Effector memory CD4-positive, alpha-beta T cell (primary cell): ENCODE results near the gene RANBP9.

Experiments used
- DNase-seq, 3 donors: peaks; one replicate each; pipeline ENCODE4 v3.0.0-alpha.2; 2020
- H3K27ac ChIP-seq: 2 replicates; pipeline ENCODE4 v1.7.0; 2013; ENCODE audit warnings: mild to moderate bottlenecking, low read length, moderate library complexity; ENCODE audit not compliant: insufficient read depth, poor library complexity, severe bottlenecking
- H3K27me3 ChIP-seq: replicated peaks from 2 replicates; pipeline ENCODE4 v1.7.0; 2013; ENCODE audit warnings: mild to moderate bottlenecking, low read length; ENCODE audit not compliant: insufficient read depth, control insufficient read depth, poor library complexity, severe bottlenecking
- H3K36me3 ChIP-seq: 2 replicates; pipeline ENCODE4 v1.7.0; 2013; ENCODE audit warnings: mild to moderate bottlenecking, low read length, moderate library complexity; ENCODE audit not compliant: control insufficient read depth, insufficient read depth
- H3K4me1 ChIP-seq: 2 replicates; pipeline ENCODE4 v1.7.0; 2013; ENCODE audit warnings: low read length, mild to moderate bottlenecking; ENCODE audit not compliant: control insufficient read depth, insufficient read depth, poor library complexity, severe bottlenecking
- H3K4me3 ChIP-seq: 2 replicates; pipeline ENCODE4 v1.7.0; 2013; ENCODE audit warnings: low read length, low read depth, mild to moderate bottlenecking; ENCODE audit not compliant: insufficient read depth, poor library complexity, severe bottlenecking
- H3K9me3 ChIP-seq: 2 replicates; pipeline ENCODE4 v1.7.0; 2013; ENCODE audit warnings: mild to moderate bottlenecking, low read length, moderate library complexity; ENCODE audit not compliant: control insufficient read depth

RANBP9 gene

DNA sequence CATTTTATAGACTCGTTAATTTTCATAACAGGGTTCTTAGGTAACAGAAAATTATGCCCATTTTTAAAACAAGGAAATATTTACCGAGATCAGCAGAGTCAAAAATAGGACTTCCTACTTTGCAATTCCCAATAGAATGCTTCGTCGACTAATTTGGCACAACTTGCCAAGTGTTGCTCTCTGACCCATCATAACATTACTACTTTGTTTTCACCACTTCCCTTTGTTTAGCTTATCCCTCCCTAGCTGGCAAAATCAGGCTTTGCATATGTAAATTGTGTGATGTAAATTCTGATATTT lies 914 bp upstream of the RANBP9 start:
- H3K4me1 ChIP-seq = no peaks in the 10 kb centered on the region
- peak overlapping the region; percentile 89 for H3K27ac ChIP-seq

DNA sequence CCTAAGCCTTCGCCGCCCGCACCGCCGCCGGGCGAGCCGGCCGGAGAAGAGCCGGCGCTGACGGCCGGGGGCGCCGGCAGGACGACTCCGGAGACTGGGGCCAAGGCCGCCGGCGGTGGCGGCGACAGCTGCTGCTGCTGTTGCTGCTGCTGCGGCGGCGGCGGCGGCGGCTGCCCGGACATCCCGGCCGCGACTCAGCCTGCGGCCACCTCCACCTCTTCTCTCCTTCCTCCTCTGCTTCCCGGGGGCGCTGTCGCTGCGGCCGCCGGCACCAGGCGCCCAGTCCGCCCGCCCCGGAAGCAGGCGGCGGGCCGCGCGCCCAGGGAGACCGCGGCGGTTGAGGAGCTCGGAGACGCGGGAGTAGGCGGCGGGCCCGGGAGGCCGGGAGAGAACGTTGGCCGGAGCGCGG lies 307 bp downstream of the RANBP9 start:
- DNase-seq = peak; percentile 66 to 70 (median 68)
- no peaks in the 10 kb centered on the region for H3K9me3 ChIP-seq
- no peaks in the 10 kb centered on the region for H3K4me1 ChIP-seq
- H3K27me3 ChIP-seq = no peaks in the 10 kb centered on the region
- peak overlapping the region; percentile 42 for H3K4me3 ChIP-seq
- peak overlapping the region; percentile 62 for H3K27ac ChIP-seq
- H3K36me3 ChIP-seq = no peaks in the 10 kb centered on the region

More for the DNA sequence above, 914 bp upstream of the RANBP9 start:
- H3K9me3 ChIP-seq = no peaks in the 10 kb centered on the region
- peak overlapping the region; percentile 83 for H3K4me3 ChIP-seq
- no peaks in the 10 kb centered on the region for H3K36me3 ChIP-seq
- H3K27me3 ChIP-seq = no peaks in the 10 kb centered on the region
- no peak for DNase-seq

DNA sequence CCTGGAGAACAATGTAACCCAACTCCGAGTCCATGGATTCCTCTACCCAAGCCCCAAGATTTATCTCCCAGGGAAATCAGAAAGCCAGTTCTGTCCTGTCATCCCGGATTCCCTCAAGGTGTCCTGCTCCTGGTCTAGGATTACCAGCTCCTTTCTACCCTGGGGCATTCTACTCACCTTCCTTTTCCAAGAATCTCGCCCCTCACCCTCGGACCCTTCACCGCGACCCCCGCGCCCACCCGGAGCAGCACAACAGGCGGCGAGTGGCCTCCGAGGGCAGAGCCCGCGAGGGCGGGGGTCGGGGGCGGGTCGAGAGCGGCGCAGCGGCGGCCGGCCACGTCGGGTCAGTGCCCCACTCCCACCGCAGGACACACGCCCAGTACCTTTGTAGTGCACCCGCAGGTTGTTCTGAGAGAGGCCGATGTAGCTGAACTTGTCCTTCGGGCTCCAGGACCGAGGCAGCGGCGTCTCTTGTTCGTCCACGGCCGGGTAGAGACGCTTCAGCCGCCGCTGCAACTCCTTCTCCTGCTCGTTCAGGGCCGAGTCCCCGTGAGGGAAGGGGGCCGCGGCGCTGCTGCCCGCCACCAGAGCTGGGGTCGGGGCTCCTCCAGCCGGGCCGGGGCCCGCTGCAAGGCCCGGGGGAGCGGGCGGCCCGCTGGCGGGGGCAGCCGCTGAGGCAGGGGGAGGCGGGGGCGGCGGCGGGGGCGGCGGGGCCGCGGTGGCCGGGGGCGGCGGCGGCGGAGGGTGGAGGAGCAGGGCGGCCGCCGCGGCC lies 897 bp downstream of the RANBP9 start:
- Histone ChIP-seq H3K9me3 (no peaks in the 10 kb centered on the region), H3K27me3 (no peaks in the 10 kb centered on the region), H3K4me1 (no peaks in the 10 kb centered on the region), H3K36me3 (no peaks in the 10 kb centered on the region), H3K27ac (peak overlapping the region; percentile 80), H3K4me3 (peak overlapping the region; percentile 85)
- DNase-seq = peak; percentile 8 to 18 (median 17)

DNA sequence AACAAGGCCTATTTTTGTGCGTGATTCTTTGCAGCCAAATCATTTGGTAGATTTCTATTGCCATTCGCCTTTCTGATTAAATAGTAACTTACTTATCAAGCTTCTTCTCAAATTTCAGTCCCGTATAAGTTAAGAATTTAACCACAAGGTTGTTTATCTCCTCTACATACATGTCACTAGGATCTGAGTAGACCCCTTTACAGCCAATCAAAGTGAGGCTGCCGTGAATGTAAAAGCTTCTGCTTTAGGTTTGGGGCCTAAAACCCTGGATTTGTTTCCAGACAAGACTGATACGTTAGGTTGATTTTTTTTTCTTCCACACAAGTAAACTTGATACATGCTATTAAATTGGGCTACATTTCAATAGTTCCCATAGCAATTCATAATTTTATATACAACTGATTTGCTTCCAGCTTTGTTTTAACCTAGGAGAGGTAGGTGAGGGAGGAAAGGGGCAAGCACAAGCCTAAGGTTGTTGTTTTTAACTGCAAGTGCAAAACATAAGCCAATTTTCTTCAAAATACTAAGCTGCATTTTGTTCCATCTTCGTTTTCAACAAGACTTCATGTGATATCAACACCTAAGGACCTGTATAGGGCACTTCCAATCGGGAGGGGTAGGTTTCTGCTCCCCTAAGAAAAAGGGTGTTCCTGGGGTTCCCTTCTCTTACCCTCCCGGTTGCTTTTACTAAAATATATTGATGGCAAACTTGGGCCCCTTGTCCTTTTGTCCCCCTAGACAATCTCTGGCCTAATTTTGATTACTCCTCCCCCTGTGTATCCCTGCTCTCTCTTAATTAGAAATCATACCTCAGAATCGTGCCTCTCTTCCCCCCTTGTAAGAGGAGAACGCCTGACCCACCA lies 1.7 kb downstream of the RANBP9 start:
- no peaks in the 10 kb centered on the region for H3K27me3 ChIP-seq
- peak overlapping the region; percentile 80 for H3K27ac ChIP-seq
- no peaks in the 10 kb centered on the region for H3K36me3 ChIP-seq
- H3K4me1 ChIP-seq = no peaks in the 10 kb centered on the region
- no peak for DNase-seq
- peak overlapping the region; percentile 85 for H3K4me3 ChIP-seq
- no peaks in the 10 kb centered on the region for H3K9me3 ChIP-seq

DNA sequence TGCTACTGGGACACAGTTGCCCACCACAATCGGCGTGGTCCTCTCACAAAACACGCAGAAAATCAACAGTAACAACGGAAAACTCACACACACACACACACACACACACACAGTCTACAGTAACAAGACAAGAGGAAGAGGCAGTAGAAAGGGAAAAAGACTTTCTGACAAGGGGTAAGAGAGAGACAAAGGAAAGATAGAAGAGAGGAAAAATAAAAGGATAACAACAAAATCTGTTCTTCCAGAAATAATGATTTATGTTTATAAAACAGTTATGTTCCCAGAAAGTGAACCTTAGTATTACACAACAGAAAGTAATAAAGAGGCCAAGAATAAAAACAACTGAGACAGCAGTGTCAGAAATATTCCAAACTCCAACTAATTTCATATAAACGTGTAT lies 2.9 kb downstream of the RANBP9 start:
- no peaks in the 10 kb centered on the region for H3K27me3 ChIP-seq
- no peaks in the 10 kb centered on the region for H3K9me3 ChIP-seq
- H3K4me3 ChIP-seq = peak overlapping the region; percentile 85
- peak overlapping the region; percentile 80 for H3K27ac ChIP-seq
- H3K36me3 ChIP-seq = peaks cover 3% of the 10 kb centered on the region
- no peaks in the 10 kb centered on the region for H3K4me1 ChIP-seq
- no peak for DNase-seq

DNA sequence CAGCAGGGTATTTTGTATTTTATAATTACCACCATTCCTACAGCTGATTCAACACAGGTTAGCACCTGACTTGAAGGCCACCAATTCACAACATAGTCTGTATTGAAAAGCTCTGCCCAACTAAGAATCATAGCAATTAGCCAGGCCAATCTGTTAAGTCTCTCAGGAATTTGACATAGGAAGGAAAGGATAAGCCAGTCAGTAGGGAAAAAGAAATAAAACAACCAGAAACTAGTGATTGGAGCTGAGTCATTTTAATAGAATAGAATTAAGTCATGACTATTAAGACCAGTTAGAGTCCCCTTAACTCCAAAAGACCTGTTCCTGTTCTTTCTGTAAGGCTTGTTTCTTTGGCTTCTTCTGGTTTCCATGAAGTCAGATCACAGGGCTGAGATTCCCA lies 8.1 kb downstream of the RANBP9 start:
- peaks cover 13% of the 10 kb centered on the region for H3K4me1 ChIP-seq
- H3K36me3 ChIP-seq = peaks cover 3% of the 10 kb centered on the region
- H3K4me3 ChIP-seq = no peak overlapping the region
- DNase-seq = no peak
- no peaks in the 10 kb centered on the region for H3K27me3 ChIP-seq
- H3K9me3 ChIP-seq = no peaks in the 10 kb centered on the region
- H3K27ac ChIP-seq = no peak overlapping the region

DNA sequence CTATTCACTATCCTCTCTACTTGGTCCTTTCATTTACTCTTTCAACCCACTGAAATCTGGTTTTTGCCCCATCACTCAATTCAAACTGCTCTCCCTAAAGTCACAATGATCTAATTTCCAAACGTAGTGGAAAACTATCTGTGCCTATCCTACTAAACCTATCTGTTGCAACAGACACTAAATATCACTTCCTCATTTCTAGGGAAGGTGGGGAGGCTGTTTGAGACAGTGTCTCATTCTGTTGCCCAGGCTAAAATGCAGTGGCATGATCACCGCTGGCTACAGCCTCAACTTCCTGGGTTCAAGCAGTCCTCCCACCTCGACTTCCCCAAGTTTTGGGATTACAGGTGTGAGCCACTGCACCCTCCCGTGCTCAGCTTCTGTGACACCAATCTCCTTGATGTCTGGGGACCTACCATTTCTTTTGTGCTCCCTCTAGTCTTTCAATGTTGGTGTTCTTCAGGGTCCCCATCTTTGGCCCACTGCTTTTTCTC lies 8.8 kb downstream of the RANBP9 start:
- H3K36me3 ChIP-seq = peaks cover 3% of the 10 kb centered on the region
- H3K4me3 ChIP-seq = no peak overlapping the region
- DNase-seq = no peak
- H3K27ac ChIP-seq = no peak overlapping the region
- H3K4me1 ChIP-seq = peaks cover 13% of the 10 kb centered on the region
- H3K9me3 ChIP-seq = no peaks in the 10 kb centered on the region
- no peaks in the 10 kb centered on the region for H3K27me3 ChIP-seq

DNA sequence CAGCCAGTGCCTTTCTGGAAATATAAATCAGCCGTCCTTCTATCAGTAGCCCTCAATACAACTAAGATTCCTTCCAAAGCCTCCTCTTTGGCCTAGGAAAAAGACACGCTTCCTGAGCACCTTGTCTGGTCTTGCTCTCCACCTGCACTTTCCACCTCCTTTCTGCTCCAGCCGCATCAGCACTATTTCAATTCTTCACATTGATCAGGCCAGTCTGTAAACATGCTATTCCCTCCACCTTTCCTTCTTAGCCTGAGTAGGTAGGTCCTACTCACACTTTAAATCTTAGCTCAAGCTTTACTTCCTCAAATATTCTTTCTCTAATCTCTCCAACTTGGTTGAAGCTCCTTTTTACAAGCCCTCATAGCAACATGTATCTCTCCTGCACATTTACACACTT lies 11.4 kb downstream of the RANBP9 start:
- peaks cover 3% of the 10 kb centered on the region for H3K36me3 ChIP-seq
- H3K27me3 ChIP-seq = no peaks in the 10 kb centered on the region
- no peaks in the 10 kb centered on the region for H3K9me3 ChIP-seq
- no peak for DNase-seq
- no peak overlapping the region for H3K27ac ChIP-seq
- peaks cover 32% of the 10 kb centered on the region for H3K4me1 ChIP-seq
- no peak overlapping the region for H3K4me3 ChIP-seq

DNA sequence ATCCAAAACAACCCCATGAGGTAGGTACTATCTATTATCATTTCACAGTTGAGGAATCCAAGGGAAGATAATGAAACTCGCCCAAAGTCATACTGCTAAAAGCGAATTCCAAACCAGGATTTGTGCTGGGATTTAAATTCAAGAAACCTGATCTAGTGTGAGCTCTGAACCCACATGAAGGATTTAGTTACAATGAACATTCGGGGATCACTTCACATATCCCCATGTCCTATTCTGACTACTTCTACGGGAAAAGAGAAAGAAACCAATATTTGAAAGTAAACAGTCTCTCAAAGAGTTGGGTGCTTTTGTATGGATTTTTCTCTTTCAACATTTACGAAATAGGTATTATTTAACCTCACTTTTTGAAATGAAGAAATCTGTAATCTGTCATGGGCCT lies 12.9 kb downstream of the RANBP9 start:
- no peak overlapping the region for H3K27ac ChIP-seq
- no peaks in the 10 kb centered on the region for H3K36me3 ChIP-seq
- no peaks in the 10 kb centered on the region for H3K9me3 ChIP-seq
- peaks cover 38% of the 10 kb centered on the region for H3K4me1 ChIP-seq
- no peak for DNase-seq
- no peak overlapping the region for H3K4me3 ChIP-seq
- H3K27me3 ChIP-seq = no peaks in the 10 kb centered on the region

DNA sequence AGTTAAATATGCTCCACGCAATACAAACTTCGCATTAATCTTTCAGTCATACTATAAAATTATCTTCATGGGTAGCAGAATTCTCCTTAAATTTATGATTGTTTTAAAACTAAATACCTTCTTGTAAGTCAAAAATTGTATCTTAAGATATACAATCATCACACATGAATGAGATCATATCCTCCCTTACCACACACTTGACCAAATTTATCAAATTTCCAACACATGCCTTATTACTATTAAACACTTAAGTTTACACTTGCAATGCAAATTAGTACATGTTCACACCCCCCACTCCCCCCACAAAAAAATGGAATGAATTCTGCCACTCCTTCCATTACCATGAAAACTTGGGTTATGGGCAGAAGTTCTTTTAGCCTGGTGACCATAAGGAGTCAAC lies 13.8 kb downstream of the RANBP9 start:
- Histone ChIP-seq H3K36me3 (no peaks in the 10 kb centered on the region), H3K9me3 (no peaks in the 10 kb centered on the region), H3K27ac (no peak overlapping the region), H3K4me1 (peaks cover 38% of the 10 kb centered on the region), H3K27me3 (no peaks in the 10 kb centered on the region), H3K4me3 (no peak overlapping the region)
- DNase-seq = no peak
